Vagina (tissue), 2 donors: ENCODE results near the gene SMCO3. TPM values are rescaled to one million over a fixed set of nuclear protein-coding genes. Genes with fewer than 3 reads are reported as not detected.

Experiments
- DNase-seq, 2 donors: peaks; one replicate each; pipeline ENCODE4 v3.0.0-alpha.2; 2017; ENCODE audit errors: extremely low spot score in 2 of 2
- H3K27ac ChIP-seq: fragments of 200-600 bp; sonication (generic); one replicate; pipeline ENCODE4 v1.5.1; 2019
- H3K27me3 ChIP-seq: fragments of 200-600 bp; sonication (generic); one replicate; pipeline ENCODE4 v1.5.1; 2019
- H3K36me3 ChIP-seq, 2 donors: fragments of 200-600 bp; sonication (generic); one replicate each; pipeline ENCODE4 v1.5.1; 2017 to 2019
- H3K4me1 ChIP-seq: fragments of 200-600 bp; sonication (generic); one replicate; pipeline ENCODE4 v1.5.1; 2019
- H3K4me3 ChIP-seq, 2 donors: fragments of 200-600 bp; sonication (generic); 1 replicate in 1 of 2; 2 replicates in 1 of 2; pipeline ENCODE4 v1.5.1; 2016 to 2019
- H3K9me3 ChIP-seq: fragments of 200-600 bp; sonication (generic); one replicate; pipeline ENCODE4 v1.5.1; 2019
- POLR2A ChIP-seq, 2 donors: fragments of 450-650 bp; IDR thresholded peaks; one replicate each; pipeline ENCODE4 v1.6.1; 2017; ENCODE audit warnings: antibody characterized with exemption in 2 of 2, mild to moderate bottlenecking in 2 of 2, moderate library complexity in 2 of 2
- POLR2AphosphoS5 ChIP-seq, 2 donors: sonication (generic); formaldehyde crosslinking; IDR thresholded peaks; one replicate each; pipeline ENCODE4 v1.9.0; 2017; ENCODE audit warnings: antibody characterized with exemption in 2 of 2, mild to moderate bottlenecking in 2 of 2, low read depth in 1 of 2; ENCODE audit not compliant: insufficient read depth in 1 of 2
- intact Hi-C: fragments of 100-400 bp; cut with DNase I; formaldehyde crosslinking; loops from one replicate; pipeline ENCODE4 v1.15.1; 2023
- total RNA-seq: library from RNA; depleted of rRNA; stranded (reverse); fragments of >200 nt; gene quantifications from one replicate; pipeline ENCODE4 v1.2.3, GENCODE V29; 2016
- TF ChIP-seq, protein P1 (sequence below), 3 experiments: fragments of 450-650 bp in 2 of 3; fragments of 200-600 bp in 1 of 3; sonication (generic) in 1 of 3; IDR thresholded peaks; one replicate each; pipeline ENCODE4 v1.5.1; 2017 to 2019; ENCODE audit warnings: antibody characterized with exemption in 3 of 3, mild to moderate bottlenecking in 2 of 3, moderate library complexity in 2 of 3

The SMCO3 gene
- total RNA-seq, 1 donor from 2014 or later: not detected

DNA sequence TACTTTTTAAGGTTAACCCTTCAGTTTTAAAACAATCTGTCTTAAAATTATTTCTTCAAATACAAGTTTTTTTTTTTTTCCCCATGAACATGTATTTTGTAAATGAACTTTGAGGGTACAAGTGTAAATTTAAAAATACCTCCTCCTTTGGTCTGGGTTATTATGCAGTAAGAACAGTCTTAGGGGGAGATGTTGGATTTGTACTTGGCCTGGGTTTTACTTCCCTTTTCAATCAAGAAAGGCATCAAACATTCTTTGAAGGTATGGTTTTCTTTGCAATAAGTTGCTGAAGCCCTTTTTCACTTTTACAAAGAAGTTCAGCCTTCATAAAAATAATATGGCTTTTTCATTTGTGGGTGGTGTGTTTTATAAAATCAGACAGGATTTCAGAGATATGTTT is 31.2 kb downstream of the SMCO3 start:
- intact Hi-C loops: no loop called here
- no peak for DNase-seq
- Histone ChIP-seq H3K36me3 (peaks cover 2 to 18% of the 10 kb centered on the region in 2 donors), H3K27ac (no peak overlapping the region), H3K4me1 (no peaks in the 10 kb centered on the region), H3K9me3 (no peaks in the 10 kb centered on the region), H3K27me3 (no peaks in the 10 kb centered on the region), H3K4me3 (no peak overlapping the region)
- TF ChIP-seq POLR2AphosphoS5 (IDR thresholded peaks at IDR 0.05; ENCODE audit: insufficient read depth in 1 of 2, low read depth in 1 of 2) (no peak), POLR2A (IDR thresholded peaks at IDR 0.05) (no peak)
- TF ChIP-seq, protein P1, sequence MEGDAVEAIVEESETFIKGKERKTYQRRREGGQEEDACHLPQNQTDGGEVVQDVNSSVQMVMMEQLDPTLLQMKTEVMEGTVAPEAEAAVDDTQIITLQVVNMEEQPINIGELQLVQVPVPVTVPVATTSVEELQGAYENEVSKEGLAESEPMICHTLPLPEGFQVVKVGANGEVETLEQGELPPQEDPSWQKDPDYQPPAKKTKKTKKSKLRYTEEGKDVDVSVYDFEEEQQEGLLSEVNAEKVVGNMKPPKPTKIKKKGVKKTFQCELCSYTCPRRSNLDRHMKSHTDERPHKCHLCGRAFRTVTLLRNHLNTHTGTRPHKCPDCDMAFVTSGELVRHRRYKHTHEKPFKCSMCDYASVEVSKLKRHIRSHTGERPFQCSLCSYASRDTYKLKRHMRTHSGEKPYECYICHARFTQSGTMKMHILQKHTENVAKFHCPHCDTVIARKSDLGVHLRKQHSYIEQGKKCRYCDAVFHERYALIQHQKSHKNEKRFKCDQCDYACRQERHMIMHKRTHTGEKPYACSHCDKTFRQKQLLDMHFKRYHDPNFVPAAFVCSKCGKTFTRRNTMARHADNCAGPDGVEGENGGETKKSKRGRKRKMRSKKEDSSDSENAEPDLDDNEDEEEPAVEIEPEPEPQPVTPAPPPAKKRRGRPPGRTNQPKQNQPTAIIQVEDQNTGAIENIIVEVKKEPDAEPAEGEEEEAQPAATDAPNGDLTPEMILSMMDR (IDR thresholded peaks at IDR 0.05): no peak

DNA sequence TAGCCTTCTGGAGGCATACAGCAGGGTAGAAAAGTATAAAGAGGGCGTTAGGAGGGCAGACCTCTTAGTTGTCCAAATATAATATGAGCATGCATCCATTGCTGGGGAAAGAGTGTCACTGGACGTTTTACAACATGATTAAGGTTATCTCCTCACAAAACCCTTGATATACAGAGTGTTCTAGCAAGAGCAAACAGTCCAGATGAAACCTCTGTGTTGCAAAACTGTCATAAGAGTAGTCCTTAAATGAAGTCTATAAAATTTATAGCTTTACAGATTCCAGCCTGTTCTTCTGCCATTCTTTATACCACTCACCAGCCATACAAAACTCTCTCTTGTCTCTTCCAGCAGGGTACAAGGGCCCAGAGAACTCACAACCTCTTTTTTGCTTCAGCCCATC is 32.4 kb downstream of the SMCO3 start:
- H3K4me3 ChIP-seq: no peak overlapping the region

DNA sequence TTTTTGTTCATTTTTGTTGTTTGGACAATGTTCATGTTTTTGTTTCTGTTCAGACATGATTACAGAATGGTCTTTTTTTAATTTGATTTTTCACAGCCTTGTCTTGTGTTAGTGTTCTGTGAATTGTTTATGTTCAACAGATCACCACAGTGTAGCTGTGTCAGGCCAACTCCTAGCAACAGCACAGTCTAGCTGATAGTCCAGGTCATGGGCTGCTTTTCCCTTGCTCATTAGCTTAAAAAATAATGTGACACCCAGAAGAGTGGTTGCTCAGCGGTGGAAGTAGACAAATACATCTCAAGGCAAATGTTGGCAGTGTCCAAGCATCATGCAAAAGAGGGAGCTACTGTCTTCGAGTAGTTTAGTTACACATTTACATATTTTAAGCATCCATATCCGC is 33.1 kb downstream of the SMCO3 start:
- Histone ChIP-seq H3K9me3 (no peaks in the 10 kb centered on the region), H3K27me3 (no peaks in the 10 kb centered on the region), H3K27ac (no peak overlapping the region), H3K4me1 (peaks cover 19% of the 10 kb centered on the region), H3K36me3 (no peaks in the 10 kb centered on the region), H3K4me3 (no peak overlapping the region)
- no peak for DNase-seq
- TF ChIP-seq, protein P1 (IDR thresholded peaks at IDR 0.05): no peak
- no peak for TF ChIP-seq POLR2AphosphoS5 (IDR thresholded peaks at IDR 0.05; ENCODE audit: insufficient read depth in 1 of 2, low read depth in 1 of 2)
- no peak for TF ChIP-seq POLR2A (IDR thresholded peaks at IDR 0.05)
- intact Hi-C loops: no loop called here

More for the DNA sequence above, 32.4 kb downstream of the SMCO3 start:
- peaks cover 0 to 6% of the 10 kb centered on the region in 2 donors for H3K36me3 ChIP-seq
- peaks cover 12% of the 10 kb centered on the region for H3K4me1 ChIP-seq
- no peak overlapping the region for H3K27ac ChIP-seq
- TF ChIP-seq, protein P1 (IDR thresholded peaks at IDR 0.05): no peak
- TF ChIP-seq POLR2AphosphoS5 (IDR thresholded peaks at IDR 0.05; ENCODE audit: insufficient read depth in 1 of 2, low read depth in 1 of 2) (no peak), POLR2A (IDR thresholded peaks at IDR 0.05) (no peak)
- intact Hi-C loops: no loop called here
- H3K27me3 ChIP-seq: no peaks in the 10 kb centered on the region
- DNase-seq: no peak
- no peaks in the 10 kb centered on the region for H3K9me3 ChIP-seq

DNA sequence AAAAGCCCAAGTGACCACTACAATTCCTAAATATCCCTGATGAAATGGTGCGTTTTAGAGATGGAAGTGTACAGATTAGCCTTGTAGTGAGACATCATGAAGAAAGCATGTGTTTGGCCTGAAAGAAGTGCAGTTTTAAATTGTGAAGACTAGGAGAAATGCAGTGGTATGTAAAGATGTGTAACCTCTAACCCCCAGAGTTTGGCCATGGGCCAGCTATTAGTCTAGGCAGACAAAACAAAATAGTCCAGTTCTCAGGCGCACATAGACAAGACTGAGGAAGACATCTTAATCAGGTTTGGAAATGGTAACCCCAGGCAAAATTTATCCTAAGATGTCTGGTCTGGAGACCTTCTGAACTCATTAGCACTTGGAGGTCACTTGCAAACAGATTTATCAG is 34.1 kb downstream of the SMCO3 start:
- Histone ChIP-seq H3K27me3 (no peaks in the 10 kb centered on the region), H3K4me3 (no peak overlapping the region), H3K9me3 (no peaks in the 10 kb centered on the region), H3K4me1 (peaks cover 24% of the 10 kb centered on the region), H3K27ac (no peak overlapping the region), H3K36me3 (no peaks in the 10 kb centered on the region)
- no peak for DNase-seq
- intact Hi-C loops: loop anchor here (10.0 kb wide), 1 partner anchor 105 kb away; the partner anchor contains the start of gene MGP
- TF ChIP-seq POLR2A (IDR thresholded peaks at IDR 0.05): no peak
- no peak for TF ChIP-seq POLR2AphosphoS5 (IDR thresholded peaks at IDR 0.05; ENCODE audit: insufficient read depth in 1 of 2, low read depth in 1 of 2)
- TF ChIP-seq, protein P1 (IDR thresholded peaks at IDR 0.05): no peak

DNA sequence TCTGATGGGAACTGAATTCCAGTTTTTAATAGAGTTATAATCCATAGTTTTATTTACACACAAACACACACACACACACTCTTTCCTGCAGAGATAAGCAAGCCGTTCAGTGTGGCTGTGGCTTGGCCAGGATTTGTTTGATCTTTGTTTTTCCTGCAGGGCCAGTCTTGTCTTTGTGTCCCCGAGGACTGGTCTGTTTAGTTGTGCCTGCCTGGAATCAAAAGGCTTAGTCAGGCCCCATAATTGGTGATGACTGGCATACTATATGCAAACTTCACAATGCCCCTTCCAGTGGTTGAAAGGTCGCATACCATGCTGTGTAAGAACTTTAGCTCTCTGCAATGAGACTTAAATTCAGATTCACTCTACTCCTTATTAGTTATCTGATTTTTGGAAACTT is 36.7 kb downstream of the SMCO3 start:
- H3K36me3 ChIP-seq: no peaks in the 10 kb centered on the region
- intact Hi-C loops: loop anchor here (10.0 kb wide), 1 partner anchor 108 kb away; the partner anchor contains the start of gene MGP
- peak in 1 of 2 donors; percentile 16 for TF ChIP-seq POLR2AphosphoS5 (IDR thresholded peaks at IDR 0.05; ENCODE audit: insufficient read depth in 1 of 2, low read depth in 1 of 2)
- TF ChIP-seq POLR2A (IDR thresholded peaks at IDR 0.05): no peak
- no peak for DNase-seq
- peaks cover 24% of the 10 kb centered on the region for H3K4me1 ChIP-seq
- H3K27me3 ChIP-seq: no peaks in the 10 kb centered on the region
- H3K27ac ChIP-seq: no peak overlapping the region
- no peaks in the 10 kb centered on the region for H3K9me3 ChIP-seq
- H3K4me3 ChIP-seq: no peak overlapping the region
